22Rv1 (cell line): ENCODE measurements around the gene AUTS2.

Experiments
- CTCF ChIP-seq: fragments of 450-650 bp; IDR thresholded peaks from 2 replicates; pipeline ENCODE4 v1.5.1; 2017; ENCODE audit warnings: mild to moderate bottlenecking
- ZFX ChIP-seq: fragments of 450-650 bp; IDR thresholded peaks from 2 replicates; pipeline ENCODE4 v1.6.1; 2017; ENCODE audit warnings: antibody characterized with exemption, borderline replicate concordance

GRCh38 chr7:70092314-70093204, 494.3 kb downstream of the AUTS2 start:
- TF ChIP-seq CTCF (no peak), ZFX (no peak)
